22Rv1 (cell line): Measurements from ENCODE around the gene LRMDA.

Source experiments
- ZFX ChIP-seq: fragments of 450-650 bp; IDR thresholded peaks from 2 replicates; pipeline ENCODE4 v1.6.1; 2017; ENCODE audit warnings: antibody characterized with exemption, borderline replicate concordance
- TF ChIP-seq, protein P1 (sequence below): fragments of 450-650 bp; IDR thresholded peaks from 2 replicates; pipeline ENCODE4 v1.5.1; 2017; ENCODE audit warnings: mild to moderate bottlenecking

- TF ChIP-seq, protein P1, sequence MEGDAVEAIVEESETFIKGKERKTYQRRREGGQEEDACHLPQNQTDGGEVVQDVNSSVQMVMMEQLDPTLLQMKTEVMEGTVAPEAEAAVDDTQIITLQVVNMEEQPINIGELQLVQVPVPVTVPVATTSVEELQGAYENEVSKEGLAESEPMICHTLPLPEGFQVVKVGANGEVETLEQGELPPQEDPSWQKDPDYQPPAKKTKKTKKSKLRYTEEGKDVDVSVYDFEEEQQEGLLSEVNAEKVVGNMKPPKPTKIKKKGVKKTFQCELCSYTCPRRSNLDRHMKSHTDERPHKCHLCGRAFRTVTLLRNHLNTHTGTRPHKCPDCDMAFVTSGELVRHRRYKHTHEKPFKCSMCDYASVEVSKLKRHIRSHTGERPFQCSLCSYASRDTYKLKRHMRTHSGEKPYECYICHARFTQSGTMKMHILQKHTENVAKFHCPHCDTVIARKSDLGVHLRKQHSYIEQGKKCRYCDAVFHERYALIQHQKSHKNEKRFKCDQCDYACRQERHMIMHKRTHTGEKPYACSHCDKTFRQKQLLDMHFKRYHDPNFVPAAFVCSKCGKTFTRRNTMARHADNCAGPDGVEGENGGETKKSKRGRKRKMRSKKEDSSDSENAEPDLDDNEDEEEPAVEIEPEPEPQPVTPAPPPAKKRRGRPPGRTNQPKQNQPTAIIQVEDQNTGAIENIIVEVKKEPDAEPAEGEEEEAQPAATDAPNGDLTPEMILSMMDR = no peak
- no peak for TF ChIP-seq ZFX
These were observed 76.0 kb downstream of the LRMDA start for GRCh38 chr10:75507469-75507868.
